Activated T-cell treated with anti-CD3 and anti-CD28 coated beads for 48 hours (primary cell): ENCODE data around the gene CCER1.

Source experiments
- DNase-seq: peaks from one replicate; pipeline ENCODE4 v3.0.0-alpha.2; 2020; ENCODE audit warnings: low read depth

The CCER1 gene

DNA sequence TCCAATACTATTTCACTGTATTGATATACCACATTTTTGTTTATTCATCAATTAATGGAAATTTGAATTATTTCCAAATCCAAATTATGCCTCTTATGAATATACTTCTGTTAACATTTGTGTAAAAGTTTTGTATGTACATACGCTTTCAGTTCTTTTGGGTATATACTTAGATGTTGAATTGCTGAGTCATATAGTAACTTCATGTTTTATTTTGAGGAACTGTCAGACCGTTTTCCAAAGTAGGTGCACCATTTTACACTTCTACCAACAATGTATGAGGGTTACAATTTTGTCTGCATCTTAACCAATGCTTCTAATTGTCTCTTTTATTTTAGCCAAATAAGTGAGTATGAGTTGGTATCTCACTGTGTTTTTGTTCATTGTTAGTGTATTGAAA, 10.2 kb upstream of the CCER1 start:
- no peak for DNase-seq

DNA sequence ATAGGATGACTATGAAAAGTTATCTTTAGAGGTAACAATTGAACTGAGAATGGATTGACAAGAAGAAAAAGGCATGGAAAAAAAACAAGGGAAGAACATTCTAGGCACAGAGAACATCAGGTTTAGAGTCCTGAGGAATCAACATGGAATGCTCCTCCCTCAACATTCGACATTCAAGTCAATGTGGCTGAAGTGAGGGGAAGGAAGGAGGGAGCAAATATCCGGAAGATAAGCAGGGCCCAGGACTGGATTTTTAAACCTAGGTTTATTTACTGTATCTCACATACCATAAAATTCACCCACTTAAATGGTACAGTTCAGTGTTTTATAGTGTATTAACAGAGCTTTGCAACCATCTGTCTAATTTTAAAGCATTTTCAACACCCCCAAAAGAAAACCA, 9.6 kb upstream of the CCER1 start:
- DNase-seq: no peak

DNA sequence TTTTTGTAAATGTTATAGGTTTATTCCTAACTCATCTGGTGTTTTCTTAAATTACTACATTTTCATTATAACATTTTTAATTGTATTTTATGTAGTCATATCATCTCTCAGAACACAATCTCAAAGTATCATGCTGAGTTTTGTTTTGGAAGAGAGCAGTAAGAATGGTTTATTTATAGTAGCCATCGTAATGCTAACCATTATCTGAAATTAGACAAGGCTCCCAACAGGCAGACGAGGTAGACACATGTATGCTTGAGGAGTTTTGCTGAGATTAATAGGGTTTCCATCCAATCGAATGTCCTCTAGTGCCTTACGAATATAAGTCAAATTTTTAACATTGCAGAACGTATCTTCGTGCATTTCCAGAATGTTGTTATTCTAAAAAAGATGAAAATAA, 9.0 kb upstream of the CCER1 start:
- DNase-seq: no peak

DNA sequence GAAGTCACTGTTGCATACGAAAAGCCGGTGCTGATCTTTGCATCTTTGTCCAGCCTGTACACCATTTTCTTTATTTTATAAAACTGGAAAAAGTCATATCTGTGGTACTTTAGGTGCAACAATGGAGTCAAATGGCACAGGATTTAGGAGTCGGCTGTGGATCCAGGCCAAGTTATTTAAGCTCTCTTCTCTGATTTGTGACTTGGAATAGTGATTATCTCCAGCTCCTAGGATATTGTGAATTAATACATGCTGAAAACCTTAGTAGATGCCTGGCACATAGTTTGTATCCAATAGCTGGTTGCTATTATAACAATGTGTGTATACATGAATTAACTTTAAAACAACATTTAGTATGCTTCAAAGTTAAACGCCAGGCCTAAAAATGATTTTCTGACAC, 6.2 kb upstream of the CCER1 start:
- DNase-seq: no peak

DNA sequence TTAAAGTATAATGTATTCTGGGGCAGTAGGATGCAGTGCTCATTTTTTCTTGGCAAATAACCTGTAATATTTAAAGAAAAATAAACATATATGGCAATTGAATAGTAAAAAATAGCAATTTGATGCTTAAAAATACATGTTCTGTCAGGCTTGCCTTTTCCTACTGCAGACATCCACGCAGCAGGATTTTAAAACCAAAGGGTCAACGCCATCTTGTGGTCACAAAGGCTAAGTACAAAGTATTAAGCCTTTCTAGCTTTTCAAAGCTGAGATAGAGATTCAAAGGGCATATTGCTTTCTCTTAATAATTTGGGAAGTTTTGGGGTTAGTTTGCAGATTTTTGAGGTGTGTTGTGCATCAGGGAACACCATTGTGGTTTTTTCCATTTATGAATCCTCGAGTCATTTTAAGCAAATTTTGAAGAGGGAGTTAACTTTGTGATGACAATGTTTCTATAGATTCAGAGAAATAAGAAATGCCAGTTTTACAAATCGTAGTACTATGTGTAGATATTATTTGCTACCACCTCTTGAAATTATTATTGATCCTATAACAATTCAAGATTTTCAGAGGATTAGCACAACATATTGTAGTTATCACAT, 4.7 kb upstream of the CCER1 start:
- DNase-seq: no peak

DNA sequence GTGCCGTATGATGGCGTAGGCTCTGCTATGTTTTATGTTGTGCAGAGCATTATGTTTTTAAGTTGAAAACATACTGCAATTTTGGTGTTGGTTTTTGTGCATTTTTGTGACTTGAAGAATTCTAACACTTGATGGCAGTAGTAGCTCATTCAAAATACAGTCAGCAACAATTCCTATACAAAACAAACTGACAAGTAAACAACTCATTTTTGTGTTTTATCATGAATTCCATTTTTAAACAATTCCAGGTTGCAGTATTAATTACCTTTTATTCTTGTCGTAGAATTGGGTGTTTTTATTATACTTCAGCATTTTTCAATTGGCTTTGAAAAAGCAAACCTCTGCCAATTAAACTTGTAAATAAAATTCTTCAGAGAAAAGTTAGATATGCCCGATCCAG, 4.1 kb upstream of the CCER1 start:
- DNase-seq: no peak

DNA sequence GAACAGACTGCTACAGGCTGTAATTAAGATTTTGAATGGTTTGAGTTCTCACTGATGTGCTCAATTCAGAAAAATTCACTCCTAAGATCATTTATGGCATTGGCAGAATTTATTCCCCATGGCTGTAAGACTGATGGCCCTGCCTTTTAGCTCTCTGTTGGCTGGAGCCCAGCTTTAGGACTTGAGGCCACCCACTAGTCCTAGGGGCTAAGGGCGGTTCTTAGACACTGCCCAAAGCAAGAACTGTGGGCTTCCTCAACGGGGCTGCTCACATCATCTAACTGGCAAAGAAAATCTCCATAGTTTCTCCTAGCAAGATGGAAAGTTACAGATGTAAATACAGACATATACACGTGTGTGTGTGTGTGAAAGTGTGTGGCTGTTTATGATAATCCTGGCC, 3.4 kb upstream of the CCER1 start:
- no peak for DNase-seq

DNA sequence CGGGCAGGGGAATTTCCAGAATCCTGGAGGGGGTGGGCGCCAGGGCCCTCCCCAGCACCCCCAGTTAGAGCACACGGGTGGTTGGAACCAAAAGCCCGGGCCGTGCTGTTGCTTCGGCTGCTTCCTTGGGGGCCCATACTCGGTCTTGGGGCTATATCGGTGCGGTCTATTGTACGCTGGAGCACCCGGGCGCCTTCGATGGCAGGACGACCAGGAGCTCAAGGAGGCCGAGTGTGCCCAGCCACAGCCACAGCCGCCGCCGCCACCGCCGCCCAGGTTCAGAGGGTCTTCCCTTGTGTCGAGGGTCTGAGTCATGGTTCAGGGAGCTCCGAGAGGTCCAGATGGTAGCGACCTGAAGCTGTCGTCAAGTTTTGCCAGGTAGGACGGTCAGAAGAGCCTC, 548 bp downstream of the CCER1 start:
- DNase-seq: no peak

DNA sequence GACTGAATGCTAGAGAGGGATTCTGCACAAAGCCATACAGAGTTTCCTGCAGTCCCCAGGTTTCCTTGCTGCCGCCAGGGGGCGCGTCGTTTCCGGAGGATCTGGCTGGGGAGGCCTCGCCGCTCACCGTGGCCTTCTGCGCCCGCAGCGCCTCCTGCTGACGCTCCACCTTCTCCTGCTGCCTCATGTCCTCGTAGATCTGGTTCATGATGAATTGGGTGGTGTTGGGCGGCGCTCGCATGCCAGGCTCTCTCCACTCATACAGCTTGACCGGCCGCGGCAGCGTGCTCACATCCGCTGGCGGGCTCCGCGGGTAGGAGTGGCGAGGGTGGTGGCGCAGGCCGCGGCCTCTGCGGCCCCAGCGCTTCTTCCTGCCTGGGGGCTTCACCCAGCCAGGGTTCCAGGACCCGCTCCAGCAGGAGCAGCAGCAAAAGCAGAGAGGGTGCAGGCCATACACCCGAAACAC, 987 bp downstream of the CCER1 start:
- DNase-seq: peak; percentile 10

DNA sequence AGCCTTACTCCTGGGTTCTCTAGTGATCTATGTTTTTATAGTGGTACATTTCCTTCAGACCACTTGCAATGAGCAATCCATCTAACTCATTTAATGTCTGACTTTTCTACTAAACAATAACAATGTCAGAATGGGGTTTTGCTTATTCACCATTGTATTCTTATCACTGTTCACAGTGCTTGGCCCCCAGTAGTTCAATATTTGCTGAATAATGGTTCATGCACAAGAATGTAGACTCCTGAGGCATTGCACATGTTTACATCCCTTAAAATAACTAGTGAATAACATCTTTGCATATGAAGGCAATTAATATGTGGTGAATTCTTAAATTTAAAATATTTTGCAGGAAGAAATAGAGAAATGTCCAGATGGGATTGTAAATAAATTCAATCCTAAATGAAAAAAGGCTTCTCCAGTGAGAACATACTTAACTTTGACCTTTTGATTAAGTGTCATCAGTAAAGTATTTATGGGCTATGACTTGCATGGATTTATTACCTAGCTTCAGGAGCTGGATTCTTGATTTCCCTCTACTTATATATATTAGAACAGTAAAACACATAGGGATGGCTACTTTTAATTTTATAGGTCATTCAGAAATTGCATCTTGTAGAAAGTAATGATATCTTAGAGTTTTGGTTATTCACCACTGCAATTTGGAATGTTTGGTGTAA, 3.4 kb downstream of the CCER1 start:
- no peak for DNase-seq

DNA sequence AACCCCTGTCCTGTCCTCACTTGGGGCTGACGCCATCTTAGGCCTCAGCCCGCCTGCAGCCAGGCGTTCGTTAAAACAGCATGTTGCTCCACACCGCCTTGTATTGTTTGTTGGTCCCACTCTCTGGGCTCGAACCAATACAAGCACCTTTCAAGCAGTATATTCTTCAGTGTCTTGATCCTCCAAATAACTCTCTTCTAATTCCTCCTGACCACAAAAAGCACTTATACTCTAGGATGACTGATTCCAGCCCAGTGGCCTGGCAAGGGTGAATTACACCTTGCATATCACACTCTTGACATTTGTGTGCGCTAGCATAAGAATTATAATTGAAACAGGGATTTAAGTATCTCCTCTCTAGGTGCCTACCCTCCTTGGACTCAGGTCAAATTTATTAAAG, 7.1 kb downstream of the CCER1 start:
- no peak for DNase-seq

DNA sequence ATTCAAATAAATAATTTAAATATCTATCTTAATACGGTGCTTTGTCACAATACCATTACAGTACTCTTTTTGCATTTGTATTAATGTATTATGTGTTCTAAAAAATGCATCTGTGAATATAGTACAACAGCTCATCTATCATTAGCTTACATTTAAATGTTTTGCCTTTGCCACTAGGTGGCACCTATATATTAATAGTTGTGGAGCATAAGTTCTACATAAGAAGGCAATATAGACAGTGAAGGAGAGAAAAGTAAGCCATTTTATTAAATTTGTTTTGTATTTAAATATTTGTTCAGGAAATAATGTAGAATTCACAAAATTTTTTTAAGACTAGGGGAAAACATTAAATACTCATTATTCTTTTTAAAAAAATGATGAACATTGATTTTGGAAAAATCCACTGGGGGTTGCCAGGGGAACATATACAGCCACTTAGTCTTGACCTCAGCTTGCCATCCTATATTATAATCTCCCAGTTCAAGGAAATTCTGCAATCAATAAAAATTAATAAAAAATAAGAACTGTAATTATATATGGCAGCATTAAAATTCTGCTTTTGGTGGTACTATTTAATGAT, 9.8 kb downstream of the CCER1 start:
- DNase-seq: no peak

DNA sequence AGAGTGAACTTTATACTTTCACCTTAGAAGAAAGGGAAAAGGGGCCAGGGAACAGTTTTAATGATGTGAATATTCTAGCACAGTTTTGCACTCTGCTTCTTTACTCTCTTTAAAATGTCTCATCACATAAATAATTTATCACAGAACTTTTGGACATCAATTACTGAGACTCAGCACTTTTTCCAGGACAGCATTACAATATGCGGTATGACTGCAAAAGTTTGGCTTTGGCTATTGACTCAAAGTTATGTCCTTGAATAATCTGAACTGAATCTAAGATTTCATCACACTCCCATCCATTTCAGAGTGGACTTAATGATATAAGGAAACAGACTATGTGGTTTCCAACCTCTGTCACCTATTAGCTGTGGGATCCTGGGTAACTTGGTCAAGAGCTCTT, 11.7 kb downstream of the CCER1 start:
- DNase-seq: no peak

DNA sequence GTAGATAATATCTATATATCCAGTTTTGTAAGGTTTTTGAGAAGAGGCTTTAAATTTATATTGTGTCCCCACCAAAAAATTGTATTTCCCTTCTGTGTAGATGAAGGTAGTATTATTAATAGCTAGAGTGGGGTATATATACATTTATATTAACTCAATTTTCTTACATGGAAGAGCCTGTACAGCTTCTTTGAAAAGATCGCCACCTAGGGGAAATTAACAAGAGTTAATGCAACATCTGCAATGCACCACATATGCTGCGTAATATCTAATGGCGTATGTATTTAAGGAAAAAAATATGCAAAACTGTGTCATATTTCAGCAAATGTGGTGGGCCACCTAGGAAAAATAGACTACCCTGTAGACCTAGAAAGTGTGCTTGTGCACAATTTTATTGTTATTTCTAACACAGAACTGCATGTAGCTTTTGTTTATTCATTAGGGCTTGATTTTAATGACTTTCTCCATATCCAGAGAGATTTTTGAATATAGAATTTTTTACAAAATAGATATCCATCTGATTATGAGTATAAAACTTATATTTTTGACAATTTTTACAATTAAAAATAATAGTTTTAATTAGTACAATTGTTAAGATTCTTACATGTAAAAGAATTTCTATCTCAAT, 14.0 kb downstream of the CCER1 start:
- no peak for DNase-seq

DNA sequence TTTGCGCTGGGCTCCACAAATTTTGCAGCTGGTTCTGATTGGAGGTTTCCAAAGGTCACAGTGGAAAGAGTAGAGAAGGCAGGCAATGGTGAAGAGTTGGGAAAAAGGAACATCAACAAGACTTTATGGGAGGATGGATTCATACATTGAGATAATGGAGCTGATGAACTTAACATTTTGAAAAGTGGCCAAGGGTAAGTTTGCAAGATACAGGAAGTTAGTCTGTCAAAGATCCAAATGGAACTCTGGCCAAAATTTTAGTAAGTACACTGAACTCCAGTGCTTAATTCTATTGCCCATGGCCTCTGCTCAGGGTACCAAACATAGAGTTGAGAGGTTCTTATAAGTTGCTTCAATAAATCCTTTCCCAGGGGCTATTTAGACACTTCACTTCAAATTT, 15.6 kb downstream of the CCER1 start:
- DNase-seq: no peak

DNA sequence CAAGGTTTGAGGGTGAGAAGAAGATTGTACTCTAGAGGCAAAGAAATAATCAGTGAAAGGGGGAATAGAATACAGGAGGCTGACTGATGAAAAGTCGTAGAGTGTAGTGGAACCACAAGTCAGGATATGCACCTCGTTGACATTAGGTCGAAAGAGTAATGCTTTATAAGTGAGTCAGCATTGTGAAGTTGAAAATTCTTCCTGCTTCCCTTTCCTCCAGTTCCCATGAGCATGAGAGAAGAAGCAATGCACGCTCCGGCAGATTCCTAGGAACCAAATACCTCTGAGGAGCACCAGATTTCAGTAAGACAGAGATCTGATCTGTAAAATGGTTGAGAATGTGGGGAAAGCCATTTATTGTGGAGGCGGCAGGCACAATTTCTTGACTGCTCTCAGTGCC, 16.5 kb downstream of the CCER1 start:
- DNase-seq: no peak

DNA sequence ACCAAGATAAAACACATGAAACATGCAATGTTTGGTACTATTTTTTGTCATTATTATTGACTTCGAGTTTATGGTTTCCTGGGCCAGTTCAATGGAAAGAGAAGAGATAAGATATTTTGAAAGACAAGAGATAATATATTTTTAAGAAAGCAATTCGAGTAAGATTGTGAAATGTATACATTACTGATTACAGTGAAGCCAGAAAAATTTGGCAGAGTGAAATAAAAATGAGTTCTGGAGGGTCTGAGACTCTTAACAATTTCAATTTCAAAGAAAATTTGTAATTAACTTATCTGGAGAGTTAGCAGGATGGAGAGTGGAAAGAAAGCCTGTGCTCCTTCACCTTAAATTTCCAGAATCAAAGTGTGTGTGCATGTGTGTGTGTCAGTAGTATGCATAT, 17.3 kb downstream of the CCER1 start:
- DNase-seq: no peak

DNA sequence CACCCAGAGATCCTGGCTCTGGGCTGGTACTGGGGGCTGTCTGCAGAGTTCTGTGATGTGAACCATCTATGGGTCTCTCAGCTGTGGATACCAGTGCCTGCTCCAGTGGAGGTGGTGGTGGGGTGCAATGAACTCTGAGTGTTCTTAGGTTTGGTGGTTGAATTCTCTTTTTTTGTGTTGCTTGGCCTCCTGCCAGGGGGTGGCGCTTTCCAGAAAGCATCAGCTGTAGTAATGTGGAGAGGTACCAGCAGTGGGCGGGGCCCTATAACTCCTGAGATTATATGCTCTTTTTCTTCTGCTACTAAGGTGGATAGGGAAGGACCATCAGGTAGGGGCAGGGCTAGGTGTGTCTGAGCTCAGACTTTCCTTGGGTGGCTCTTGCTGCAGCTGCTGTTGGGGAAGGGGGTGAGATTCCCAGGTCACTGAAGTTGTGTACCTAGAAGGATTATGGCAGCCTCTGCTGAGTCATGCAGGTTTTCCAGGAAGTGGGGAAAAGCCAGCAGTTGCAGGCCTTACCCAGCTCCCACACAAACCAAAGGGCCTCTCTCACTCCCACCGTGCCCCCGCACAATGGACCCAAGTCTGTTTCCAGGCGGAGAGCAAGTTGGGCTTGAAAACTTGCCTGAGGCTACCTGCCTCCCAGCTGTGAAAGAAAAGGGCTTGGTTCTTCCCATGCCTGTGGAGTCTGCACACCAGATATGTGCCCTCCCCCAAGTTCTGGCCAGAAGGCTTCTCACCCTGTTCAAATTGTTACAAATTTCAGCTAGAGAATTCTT, 18.6 kb downstream of the CCER1 start:
- no peak for DNase-seq

DNA sequence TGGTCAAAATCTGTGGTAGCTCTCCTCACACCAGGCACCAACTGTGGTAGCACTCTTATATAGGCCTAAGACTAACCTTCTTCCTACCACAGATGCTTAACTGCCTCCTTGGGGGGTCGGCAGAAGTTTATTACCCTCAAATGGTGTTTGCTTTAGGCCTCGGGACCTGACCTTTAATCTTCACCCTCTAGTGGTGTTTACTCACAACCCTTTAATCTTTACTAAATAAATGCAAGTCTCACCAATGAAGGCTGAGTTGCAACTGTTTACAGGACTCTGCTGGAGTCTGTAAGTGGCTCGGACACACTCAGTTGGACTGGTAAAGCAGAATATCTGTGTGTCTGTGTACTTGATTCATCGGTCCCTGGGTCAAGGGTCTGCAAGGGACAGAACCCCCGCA, 29.4 kb downstream of the CCER1 start:
- no peak for DNase-seq

DNA sequence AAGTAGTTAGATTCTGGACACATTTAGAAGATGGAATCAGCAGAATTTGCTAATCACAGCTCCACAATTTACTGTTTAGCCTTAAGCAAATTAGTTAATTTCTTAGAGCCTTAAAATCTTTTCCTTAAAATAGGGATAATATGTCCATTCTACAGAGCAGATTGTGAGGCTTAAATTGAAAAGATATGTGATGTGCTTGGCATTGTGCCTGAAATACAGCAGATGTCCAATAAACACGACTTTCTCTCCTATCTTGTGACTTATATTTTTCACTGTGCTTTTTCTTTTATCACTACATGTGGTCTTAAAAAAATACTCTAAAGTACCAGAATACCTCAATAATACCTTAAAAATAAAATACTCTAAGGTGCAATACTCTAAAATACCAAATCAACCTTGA, 30.6 kb downstream of the CCER1 start:
- no peak for DNase-seq

DNA sequence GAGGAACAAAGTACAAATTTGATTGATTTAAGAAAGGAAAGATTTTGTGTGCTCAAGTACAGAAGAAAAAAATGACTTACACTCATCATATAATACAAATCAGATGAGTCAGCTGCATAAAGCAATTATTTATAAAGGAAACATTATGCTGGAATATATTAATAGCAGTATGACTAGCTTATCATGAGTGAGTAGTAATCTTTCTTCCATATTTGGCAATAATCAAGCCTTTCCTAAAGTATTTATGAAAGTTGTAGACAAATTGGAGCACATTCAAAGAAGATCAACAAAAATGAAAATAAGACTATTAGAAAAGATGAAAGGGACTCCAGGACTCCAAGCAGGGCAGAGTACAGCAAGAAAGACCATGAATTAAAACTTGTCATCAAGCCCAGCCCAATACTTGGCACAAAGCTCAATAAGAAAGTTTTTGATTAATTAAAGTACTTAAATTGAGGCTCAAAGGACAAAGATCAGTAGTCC, 32.8 kb downstream of the CCER1 start:
- no peak for DNase-seq

DNA sequence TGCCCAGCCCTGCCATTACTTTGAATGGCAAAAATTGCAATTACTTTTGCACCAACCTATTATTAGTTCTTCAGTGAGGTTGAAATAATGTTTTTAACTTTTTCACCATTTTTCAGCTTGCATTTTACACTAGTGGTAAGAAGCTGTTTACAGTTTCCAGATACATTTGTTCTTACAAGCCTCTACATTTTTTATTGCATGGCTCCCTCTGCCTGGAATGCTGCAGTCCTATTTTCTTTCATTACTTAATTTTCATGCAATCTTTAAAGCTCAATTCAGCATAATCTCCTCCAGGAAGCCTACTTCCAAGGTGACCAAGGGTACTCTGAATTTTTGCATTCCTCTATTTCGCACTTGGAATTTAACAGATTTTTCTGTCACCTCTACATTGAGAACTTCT, 33.4 kb downstream of the CCER1 start:
- DNase-seq: no peak

DNA sequence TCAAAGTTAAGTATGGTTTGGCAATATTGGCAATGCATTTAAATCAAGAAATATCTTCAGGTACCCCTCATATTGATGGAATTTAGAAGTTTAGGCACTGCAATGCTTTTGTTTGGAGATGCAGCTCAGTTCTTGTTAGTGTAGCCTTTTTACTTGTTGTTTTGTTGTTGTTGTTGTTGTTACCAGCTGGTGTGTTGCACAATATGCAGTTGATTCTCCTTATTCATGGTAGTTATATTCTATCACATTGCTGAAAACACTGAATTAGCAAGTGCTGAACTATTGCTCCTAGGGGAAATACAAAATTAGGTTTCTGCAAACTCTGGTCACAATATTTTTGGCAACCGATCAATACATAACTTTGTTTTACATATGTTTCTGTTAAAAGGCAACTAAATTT, 34.8 kb downstream of the CCER1 start:
- no peak for DNase-seq
